GM12801 (cell line): ENCODE results near the gene FGR.

Source experiments
- TF ChIP-seq, protein P1 (sequence below): IDR thresholded peaks from one replicate; pipeline ENCODE4 v1.5.1; 2011; ENCODE audit warnings: control low read depth; ENCODE audit not compliant: insufficient read length; ENCODE audit errors: extremely low read depth

The FGR gene

DNA sequence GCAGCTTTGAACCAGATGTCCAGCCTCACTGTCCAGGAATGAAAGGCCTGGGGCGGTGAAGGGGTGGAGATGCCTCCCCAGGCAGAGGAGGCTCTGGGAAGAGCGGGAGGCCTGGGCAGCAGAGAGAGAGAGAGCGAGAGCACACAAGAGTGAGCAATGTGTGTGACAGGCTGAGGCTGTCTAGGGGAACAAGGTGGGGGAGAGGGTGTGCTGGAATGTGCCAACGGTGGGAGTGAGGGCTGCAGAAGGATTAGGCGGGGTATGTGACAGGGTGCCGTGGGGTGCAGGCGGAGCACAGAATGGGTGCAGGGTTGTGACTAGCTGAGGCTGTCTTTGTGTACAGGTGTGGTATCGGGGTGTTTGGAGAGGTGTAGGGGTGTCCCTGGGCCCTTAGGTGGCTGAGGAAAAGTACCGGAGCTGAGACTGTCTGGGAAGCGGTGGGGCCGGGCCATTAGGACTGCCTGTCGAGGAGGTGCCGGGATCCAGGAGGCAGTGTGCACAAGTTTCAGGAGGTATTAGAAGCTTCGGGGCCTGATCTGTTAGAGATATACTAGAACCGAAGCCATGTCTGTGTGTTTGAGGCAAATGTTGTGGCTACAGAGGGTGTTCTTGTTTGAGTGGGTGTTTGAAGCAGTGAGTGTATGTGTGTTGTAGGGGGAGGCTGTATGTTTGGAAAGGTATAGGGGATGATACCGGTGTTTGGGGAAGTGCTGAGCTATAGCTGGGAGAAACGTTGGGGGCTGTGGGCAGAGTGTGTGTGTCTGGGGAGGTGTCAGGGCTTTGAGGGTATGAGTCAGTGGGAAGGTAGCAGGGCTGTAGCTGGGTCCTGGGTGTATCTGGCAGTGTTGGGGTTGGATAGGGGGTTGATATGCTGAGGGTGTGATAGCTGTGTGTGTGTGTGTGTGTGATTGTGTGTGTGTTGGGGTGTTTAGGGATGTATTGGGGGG, 40.1 kb downstream of the FGR start:
- TF ChIP-seq, protein P1, sequence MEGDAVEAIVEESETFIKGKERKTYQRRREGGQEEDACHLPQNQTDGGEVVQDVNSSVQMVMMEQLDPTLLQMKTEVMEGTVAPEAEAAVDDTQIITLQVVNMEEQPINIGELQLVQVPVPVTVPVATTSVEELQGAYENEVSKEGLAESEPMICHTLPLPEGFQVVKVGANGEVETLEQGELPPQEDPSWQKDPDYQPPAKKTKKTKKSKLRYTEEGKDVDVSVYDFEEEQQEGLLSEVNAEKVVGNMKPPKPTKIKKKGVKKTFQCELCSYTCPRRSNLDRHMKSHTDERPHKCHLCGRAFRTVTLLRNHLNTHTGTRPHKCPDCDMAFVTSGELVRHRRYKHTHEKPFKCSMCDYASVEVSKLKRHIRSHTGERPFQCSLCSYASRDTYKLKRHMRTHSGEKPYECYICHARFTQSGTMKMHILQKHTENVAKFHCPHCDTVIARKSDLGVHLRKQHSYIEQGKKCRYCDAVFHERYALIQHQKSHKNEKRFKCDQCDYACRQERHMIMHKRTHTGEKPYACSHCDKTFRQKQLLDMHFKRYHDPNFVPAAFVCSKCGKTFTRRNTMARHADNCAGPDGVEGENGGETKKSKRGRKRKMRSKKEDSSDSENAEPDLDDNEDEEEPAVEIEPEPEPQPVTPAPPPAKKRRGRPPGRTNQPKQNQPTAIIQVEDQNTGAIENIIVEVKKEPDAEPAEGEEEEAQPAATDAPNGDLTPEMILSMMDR = no peak

DNA sequence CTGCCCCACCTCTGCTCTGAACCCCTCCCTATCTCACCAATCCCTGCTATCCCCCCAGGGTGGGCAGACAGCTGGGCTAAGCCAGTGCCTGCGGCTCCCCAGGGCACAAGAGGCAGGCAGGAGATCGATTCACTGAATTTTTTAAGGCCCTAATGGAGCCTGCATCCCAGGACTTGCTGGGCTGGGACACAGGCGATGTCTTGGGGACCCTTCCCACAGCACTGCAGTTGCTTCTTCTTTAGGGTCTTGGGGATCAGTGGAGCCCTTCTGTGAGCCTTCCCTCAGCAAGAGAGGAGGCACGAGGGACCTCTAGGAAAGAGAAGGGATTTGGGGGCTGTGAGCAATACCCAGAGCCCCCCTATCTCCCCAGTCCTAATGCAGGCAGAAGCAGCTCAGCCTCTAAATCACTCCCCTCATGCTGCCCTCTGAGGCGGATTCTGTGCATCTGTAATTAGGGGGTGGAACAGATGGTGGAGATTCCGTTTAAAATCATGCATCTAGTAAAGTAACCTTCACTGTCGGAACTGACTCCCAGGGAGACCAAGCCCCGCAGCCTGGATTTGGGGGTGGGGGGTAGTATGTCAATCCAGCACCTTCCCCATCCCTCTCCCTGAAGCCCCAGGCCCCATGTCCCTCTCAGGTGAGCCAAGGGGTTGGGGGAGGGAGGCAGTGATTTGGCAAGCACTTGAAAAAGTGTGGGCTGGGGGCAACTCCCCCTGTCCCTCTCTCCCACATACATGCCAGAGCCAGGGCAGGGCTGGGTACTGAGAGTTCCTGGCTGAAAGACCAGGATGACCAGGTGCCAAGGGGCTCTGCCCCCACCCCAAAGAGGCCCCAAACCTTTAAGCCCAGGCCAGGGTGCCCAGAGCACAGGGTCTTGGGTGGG, 41.1 kb downstream of the FGR start:
- TF ChIP-seq, protein P1 = no peak

DNA sequence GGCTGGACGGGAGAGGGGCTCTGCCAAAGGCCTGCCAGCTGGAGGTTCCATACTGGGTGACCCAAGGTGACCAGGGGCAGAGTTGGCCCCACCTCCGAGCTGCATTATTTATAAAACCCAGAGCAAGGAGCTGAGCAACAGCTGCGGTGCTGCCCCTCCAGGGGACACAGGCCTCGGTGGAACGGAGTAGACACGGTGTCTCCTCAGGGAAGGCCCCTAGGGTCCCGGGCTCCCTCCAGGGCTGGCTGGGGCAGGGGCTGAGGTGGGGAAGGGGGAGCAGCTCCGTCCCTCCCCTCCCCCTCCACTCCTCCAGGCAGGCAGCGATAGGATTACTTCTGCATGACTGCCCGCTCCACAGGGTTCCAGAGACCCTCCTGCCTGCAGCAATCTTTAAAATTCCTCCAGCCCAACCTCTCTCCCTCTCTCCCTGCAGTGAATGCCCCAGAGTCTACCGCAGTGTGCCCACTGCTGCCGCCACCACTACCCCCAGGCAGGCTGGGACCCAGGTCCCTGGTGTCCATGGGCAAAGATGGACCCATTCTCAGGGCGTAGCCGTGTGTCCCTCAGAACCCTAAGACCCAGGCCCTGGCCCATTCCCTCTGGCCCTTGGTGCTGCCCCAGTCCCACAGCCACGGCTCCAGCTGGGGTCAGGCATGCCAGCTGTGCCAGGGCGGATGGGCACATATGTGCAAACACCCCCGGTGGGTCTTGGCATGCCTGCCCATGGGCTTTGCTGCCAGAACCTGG, 41.9 kb downstream of the FGR start:
- TF ChIP-seq, protein P1 = no peak

DNA sequence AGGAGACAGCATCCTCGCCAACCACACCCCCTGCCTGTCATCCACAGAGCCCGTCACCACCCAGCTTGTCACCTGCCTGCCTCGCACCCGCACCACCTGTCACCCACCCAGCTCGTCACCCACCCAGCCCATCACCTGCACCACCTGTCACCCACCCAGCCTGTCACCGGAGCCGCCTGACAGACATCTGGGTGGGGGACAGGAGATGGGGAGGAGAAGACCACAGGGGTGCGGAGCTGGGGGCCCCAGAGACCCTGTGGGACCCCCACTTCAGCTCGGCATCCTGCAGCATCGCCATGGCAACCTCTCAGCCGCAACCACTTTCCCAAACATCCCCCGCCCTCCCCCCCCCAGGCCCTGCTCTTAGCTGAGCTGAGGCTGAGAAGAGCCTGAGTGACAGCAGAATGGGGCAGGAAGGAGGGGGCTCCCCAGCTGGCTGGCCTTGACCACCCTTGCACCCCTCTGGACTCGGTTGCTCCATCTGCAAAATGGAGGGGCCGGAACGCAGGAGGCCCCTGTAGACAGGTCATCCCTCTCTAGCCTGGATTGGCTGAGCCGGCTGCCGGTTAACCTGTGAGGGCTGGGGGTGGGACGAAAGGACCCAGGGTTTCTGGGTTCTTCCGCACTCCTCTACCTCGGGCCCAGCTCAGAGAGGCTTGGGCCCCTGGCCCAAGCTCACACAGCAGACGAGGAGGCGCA, 42.6 kb downstream of the FGR start:
- TF ChIP-seq, protein P1 = no peak

DNA sequence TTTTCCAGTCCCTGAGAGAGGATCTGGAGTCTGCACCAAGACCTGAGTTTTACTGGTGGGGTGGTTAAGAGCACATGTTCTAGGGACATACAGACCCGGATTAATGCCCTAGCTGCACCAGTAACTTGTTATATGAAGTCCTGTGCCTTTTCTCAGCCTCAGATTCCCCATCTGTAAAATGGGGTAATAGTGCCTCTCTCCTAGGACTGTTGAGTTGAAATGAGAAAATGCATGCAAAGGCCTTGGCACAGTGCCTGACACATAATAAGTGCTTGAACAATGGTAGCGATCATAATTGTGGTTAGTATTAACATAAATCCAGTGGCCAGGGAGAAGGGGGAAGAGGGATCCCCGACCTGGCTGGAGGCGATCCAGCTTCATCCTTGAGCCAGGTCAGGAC, 43.4 kb downstream of the FGR start:
- TF ChIP-seq, protein P1 = no peak

DNA sequence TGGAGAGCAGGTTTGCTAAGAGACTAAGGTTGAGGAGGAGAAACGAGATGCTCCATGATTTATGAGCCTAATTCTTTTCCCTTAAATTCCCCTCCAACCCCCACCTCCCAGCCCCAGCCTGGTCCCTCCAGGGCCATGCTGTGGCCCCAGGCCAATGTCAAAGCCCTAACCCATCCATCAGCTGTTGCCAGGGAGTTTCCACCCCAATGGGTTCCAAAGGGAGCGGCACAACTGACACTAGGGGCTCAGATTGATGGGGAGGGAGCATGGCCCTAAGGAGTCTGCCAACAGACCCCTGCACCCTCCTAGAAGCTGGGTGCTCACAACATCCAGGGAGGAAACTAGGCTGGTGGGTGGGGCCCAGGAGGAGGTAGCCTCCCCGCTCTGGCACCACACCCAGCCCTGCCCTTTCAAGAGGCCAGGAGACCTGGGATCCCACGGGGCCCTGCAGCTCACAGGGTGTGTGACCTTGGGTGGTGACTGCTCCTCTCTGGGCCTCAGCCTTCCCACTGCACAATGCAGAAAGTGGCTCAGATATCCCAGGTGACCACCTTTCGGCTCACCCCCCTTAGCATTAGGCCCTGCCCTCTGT, 44.0 kb downstream of the FGR start:
- TF ChIP-seq, protein P1 = no peak
